Inflammatory macrophage treated with lipopolysaccharide for 4 hours (primary cell): ENCODE measurements around the gene ACP7.
"Not testable (repeated sequence)": the region's sequence is repeated elsewhere in the genome, so short reads cannot be mapped to it uniquely, and the experiment has no call there.

Source experiments
- DNase-seq: peaks from one replicate; pipeline ENCODE4 v3.0.0-alpha.2; 2020

The ACP7 gene

GRCh38 chr19:39083983-39084731 is at the start of gene ACP7:
Gene ACP7 (plus strand): TSS chr19:39084368. CDS start chr19:39085270, 902 bp downstream.
- DNase-seq, result no peak

GRCh38 chr19:39036581-39036980 is 47.6 kb upstream of the ACP7 start:
- DNase-seq, result no peak

- no peak for DNase-seq
Measured at GRCh38 chr19:39037194-39037593, 47.0 kb upstream of the ACP7 start.

- peak; percentile 69 for DNase-seq
Measured at GRCh38 chr19:39038098-39038497, 46.1 kb upstream of the ACP7 start.

GRCh38 chr19:39045506-39045905 is 38.7 kb upstream of the ACP7 start:
- no peak for DNase-seq

GRCh38 chr19:39046037-39046821 is 37.9 kb upstream of the ACP7 start:
- DNase-seq, result peak; percentile 15

- no peak for DNase-seq
Measured at GRCh38 chr19:39047073-39047472, 37.1 kb upstream of the ACP7 start.

- peak; percentile 50 for DNase-seq
Measured at GRCh38 chr19:39052243-39052746, 31.9 kb upstream of the ACP7 start.

- no peak for DNase-seq
Measured at GRCh38 chr19:39052846-39053245, 31.3 kb upstream of the ACP7 start.

- no peak for DNase-seq
Measured at GRCh38 chr19:39053276-39054090, 30.7 kb upstream of the ACP7 start.

GRCh38 chr19:39054091-39054470 is 30.1 kb upstream of the ACP7 start:
- no peak for DNase-seq

GRCh38 chr19:39057615-39058014 is 26.6 kb upstream of the ACP7 start:
- DNase-seq, result no peak

GRCh38 chr19:39059302-39059701 is 24.9 kb upstream of the ACP7 start:
- DNase-seq, result no peak

GRCh38 chr19:39060171-39060570 is 24.0 kb upstream of the ACP7 start:
- no peak for DNase-seq

GRCh38 chr19:39064405-39064804 is 19.8 kb upstream of the ACP7 start:
- DNase-seq, result no peak

GRCh38 chr19:39065928-39066327 is 18.2 kb upstream of the ACP7 start:
- no peak for DNase-seq

GRCh38 chr19:39067104-39067503 is 17.1 kb upstream of the ACP7 start:
- no peak for DNase-seq

GRCh38 chr19:39068259-39068658 is 15.9 kb upstream of the ACP7 start:
- DNase-seq, result not testable (repeated sequence)

- DNase-seq, result no peak
Measured at GRCh38 chr19:39070888-39071287, 13.3 kb upstream of the ACP7 start.

- no peak for DNase-seq
Measured at GRCh38 chr19:39074205-39074692, 9.9 kb upstream of the ACP7 start.

- no peak for DNase-seq
Measured at GRCh38 chr19:39074942-39075341, 9.2 kb upstream of the ACP7 start.

- DNase-seq, result no peak
Measured at GRCh38 chr19:39077323-39077722, 6.8 kb upstream of the ACP7 start.
